Ovary (tissue), 3 donors: ENCODE data around the gene ANKRD52.

Experiments
- POLR2A ChIP-seq: fragments of 450-650 bp; IDR thresholded peaks from one replicate; pipeline ENCODE4 v1.6.1; 2017; ENCODE audit warnings: antibody characterized with exemption, mild to moderate bottlenecking, moderate library complexity
- TF ChIP-seq, protein P1 (sequence below), 3 donors: fragments of 450-650 bp in 2 of 3; fragments of 200-600 bp in 1 of 3; IDR thresholded peaks; one replicate each; pipeline versions ENCODE4 v1.5.1 to v1.8.0; 2016 to 2022; ENCODE audit warnings: antibody characterized with exemption in 3 of 3, mild to moderate bottlenecking in 1 of 3
- donor health status: DM: no; HTN: no; CAD: no.

DNA sequence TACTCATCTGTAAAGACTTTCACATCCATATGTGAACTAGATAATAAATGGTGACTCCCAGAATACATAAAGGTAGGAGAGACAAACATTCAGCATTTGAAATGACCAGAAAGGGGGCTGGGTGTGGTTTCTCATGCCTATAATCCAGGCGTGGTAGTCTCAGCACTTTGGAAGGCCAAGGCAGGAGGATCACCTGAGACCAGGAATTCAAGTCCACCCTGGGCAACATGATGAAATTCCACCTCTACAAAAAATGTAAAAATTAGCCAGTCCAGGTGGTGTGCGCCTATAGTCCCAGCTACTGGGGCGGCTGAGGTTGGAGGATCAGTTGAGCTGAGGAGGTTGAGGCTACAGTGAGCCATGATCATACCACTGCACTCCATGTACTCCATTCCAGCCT is 46.1 kb upstream of the ANKRD52 start:
- TF ChIP-seq, protein P1, sequence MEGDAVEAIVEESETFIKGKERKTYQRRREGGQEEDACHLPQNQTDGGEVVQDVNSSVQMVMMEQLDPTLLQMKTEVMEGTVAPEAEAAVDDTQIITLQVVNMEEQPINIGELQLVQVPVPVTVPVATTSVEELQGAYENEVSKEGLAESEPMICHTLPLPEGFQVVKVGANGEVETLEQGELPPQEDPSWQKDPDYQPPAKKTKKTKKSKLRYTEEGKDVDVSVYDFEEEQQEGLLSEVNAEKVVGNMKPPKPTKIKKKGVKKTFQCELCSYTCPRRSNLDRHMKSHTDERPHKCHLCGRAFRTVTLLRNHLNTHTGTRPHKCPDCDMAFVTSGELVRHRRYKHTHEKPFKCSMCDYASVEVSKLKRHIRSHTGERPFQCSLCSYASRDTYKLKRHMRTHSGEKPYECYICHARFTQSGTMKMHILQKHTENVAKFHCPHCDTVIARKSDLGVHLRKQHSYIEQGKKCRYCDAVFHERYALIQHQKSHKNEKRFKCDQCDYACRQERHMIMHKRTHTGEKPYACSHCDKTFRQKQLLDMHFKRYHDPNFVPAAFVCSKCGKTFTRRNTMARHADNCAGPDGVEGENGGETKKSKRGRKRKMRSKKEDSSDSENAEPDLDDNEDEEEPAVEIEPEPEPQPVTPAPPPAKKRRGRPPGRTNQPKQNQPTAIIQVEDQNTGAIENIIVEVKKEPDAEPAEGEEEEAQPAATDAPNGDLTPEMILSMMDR (IDR thresholded peaks at IDR 0.05), result no peak
- TF ChIP-seq POLR2A, result no peak
